ENCODE data around the gene STK40.

DNA sequence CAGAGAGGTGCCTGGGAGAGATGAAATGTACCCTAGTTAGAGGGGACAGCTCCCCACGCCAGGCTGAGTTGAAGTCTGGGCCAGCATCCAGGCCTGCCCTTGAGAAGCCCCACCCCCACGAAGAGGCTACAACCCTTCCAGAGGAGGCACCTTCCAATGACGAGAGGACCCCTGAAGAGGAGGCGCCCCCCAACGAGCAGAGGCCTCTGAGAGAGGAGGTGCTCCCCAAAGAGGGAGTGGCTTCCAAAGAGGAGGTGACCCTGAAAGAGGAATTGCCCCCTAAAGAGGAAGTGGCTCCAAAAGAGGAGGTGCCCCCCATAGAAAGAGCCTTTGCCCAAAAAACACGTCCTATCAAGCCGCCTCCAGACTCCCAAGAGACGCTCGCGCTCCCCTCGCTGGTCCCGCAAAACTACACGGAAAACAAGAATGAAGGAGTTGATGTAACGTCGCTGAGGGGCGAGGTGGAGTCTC, 65.4 kb downstream of the STK40 start:
- TF ChIP-seq, protein P1, sequence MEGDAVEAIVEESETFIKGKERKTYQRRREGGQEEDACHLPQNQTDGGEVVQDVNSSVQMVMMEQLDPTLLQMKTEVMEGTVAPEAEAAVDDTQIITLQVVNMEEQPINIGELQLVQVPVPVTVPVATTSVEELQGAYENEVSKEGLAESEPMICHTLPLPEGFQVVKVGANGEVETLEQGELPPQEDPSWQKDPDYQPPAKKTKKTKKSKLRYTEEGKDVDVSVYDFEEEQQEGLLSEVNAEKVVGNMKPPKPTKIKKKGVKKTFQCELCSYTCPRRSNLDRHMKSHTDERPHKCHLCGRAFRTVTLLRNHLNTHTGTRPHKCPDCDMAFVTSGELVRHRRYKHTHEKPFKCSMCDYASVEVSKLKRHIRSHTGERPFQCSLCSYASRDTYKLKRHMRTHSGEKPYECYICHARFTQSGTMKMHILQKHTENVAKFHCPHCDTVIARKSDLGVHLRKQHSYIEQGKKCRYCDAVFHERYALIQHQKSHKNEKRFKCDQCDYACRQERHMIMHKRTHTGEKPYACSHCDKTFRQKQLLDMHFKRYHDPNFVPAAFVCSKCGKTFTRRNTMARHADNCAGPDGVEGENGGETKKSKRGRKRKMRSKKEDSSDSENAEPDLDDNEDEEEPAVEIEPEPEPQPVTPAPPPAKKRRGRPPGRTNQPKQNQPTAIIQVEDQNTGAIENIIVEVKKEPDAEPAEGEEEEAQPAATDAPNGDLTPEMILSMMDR (IDR thresholded peaks at IDR 0.05; ENCODE audit: low read length), result no peak
- no peak for TF ChIP-seq EZH2 (optimal IDR thresholded peaks at IDR 0.05; ENCODE audit: low read depth, low read length)

Measured in MM.1S (cell line).